Measurements from ENCODE around the gene MSRB2. TPM values are rescaled to one million over a fixed set of nuclear protein-coding genes. Genes with fewer than 3 reads are reported as not detected.
"Not testable (repeated sequence)": the region's sequence is repeated elsewhere in the genome, so short reads cannot be mapped to it uniquely, and the experiment has no call there.

Gene MSRB2
- total RNA-seq, 2 experiments from 2014 or later: 6.9 to 9.1 TPM

DNA sequence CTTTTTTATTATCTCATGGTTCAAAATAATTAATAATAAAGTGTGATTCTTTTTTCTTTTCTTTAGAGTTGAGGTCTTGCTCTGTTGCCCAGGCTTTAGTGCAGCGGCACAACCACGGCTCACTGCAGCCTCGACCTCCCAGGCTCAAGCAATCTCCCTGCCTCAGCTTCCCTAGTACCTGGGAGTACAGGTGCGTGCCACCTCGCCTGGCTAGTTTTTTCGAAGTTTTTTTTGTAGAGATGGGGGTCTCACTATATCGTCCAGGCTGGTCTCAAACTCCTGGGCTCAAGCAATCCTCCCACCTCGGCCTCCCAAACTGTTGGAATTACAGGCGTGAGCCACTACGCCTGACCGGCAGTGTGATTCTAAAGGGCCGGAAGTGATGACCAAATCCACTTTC is 28.0 kb upstream of the MSRB2 start:
- intact Hi-C loops (cut with micrococcal nuclease): loop anchor here (5.0 kb wide), 1 partner anchor 75 kb away; no protein-coding TSS in a partner anchor
- CTCF ChIA-PET: no interaction called here
- TF ChIP-seq, protein P1, sequence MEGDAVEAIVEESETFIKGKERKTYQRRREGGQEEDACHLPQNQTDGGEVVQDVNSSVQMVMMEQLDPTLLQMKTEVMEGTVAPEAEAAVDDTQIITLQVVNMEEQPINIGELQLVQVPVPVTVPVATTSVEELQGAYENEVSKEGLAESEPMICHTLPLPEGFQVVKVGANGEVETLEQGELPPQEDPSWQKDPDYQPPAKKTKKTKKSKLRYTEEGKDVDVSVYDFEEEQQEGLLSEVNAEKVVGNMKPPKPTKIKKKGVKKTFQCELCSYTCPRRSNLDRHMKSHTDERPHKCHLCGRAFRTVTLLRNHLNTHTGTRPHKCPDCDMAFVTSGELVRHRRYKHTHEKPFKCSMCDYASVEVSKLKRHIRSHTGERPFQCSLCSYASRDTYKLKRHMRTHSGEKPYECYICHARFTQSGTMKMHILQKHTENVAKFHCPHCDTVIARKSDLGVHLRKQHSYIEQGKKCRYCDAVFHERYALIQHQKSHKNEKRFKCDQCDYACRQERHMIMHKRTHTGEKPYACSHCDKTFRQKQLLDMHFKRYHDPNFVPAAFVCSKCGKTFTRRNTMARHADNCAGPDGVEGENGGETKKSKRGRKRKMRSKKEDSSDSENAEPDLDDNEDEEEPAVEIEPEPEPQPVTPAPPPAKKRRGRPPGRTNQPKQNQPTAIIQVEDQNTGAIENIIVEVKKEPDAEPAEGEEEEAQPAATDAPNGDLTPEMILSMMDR (IDR thresholded peaks at IDR 0.05): no peak
- Mint-ChIP-seq H3K27me3 (peaks cover 6% of the 10 kb centered on the region), H3K36me3 (ENCODE audit: low read depth) (no peaks in the 10 kb centered on the region), H3K27ac (no peak overlapping the region), H3K4me3 (no peak overlapping the region), H3K9me3 (no peaks in the 10 kb centered on the region), H3K4me1 (ENCODE audit: low read depth) (peaks cover 2% of the 10 kb centered on the region)
- no peak for ATAC-seq
- no peak for DNase-seq
- POLR2A ChIA-PET: no interaction called here

- CTCF ChIA-PET: interaction anchor here (0.7 to 0.9 kb wide), 2 partner anchors 11 to 17 kb away, joined by 3 read pairs; no protein-coding TSS in a partner anchor
- peak; percentile 75 for ATAC-seq
- Mint-ChIP-seq H3K9me3 (no peaks in the 10 kb centered on the region), H3K4me1 (ENCODE audit: low read depth) (peaks cover 2% of the 10 kb centered on the region), H3K27me3 (peaks cover 6% of the 10 kb centered on the region), H3K36me3 (ENCODE audit: low read depth) (no peaks in the 10 kb centered on the region), H3K4me3 (no peak overlapping the region), H3K27ac (no peak overlapping the region)
- TF ChIP-seq, protein P1 (IDR thresholded peaks at IDR 0.05): peak; percentile 82
- POLR2A ChIA-PET: no interaction called here
- peak; percentile 85 for DNase-seq
- intact Hi-C loops (cut with micrococcal nuclease): loop anchor here (5.0 kb wide), 1 partner anchor 76 kb away; no protein-coding TSS in a partner anchor
Measured at GRCh38 chr10:23067939-23068775, 27.2 kb upstream of the MSRB2 start.

DNA sequence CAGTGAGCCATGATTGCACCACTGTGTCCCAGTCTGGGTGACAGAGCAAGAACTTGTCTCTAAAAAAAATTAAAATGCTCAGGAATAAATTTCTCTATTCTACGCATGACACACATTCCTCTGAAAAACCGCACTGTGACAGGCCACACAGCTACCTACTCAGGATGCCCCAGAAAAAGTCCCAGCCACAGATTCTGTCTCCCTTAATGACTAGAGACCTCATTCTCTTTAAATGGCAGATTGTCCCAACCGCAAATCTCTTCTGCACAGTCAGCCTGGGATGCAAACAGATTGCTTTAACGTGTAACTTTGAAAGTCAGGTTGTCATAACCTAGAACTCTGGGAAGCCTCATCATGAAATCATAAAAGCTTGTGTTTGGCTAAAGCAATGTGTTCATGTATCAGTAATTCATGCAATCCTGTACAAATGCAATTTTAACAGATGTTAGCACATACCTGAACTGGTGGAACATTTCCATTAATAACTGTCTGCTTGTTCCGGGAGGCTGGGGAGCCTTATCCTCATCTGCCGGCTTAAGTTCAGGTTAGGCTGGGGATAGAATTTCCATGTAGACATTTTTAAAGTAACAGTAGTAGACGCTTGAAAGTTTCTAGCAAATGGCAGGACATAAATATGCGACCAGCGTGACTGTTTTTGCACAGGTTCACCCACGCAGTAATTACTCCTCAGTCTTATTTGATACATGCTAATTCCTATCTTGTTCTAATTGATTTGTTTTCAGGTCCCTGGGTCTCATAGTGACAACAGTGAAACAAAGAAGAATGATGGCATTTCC is 26.2 kb upstream of the MSRB2 start:
- H3K9me3 Mint-ChIP-seq: no peaks in the 10 kb centered on the region
- DNase-seq (no peak), ATAC-seq (no peak)
- no peaks in the 10 kb centered on the region for H3K36me3 Mint-ChIP-seq (ENCODE audit: low read depth)
- TF ChIP-seq, protein P1 (IDR thresholded peaks at IDR 0.05): no peak
- no peak overlapping the region for H3K4me3 Mint-ChIP-seq
- CTCF ChIA-PET: interaction anchor here (0.7 to 0.9 kb wide), 2 partner anchors 10 to 16 kb away, joined by 3 read pairs; no protein-coding TSS in a partner anchor
- H3K4me1 Mint-ChIP-seq (ENCODE audit: low read depth): peaks cover 2% of the 10 kb centered on the region
- POLR2A ChIA-PET: no interaction called here
- H3K27me3 Mint-ChIP-seq: peaks cover 2% of the 10 kb centered on the region
- H3K27ac Mint-ChIP-seq: no peak overlapping the region
- intact Hi-C loops (cut with micrococcal nuclease): loop anchor here (5.0 kb wide), 1 partner anchor 77 kb away; no protein-coding TSS in a partner anchor

DNA sequence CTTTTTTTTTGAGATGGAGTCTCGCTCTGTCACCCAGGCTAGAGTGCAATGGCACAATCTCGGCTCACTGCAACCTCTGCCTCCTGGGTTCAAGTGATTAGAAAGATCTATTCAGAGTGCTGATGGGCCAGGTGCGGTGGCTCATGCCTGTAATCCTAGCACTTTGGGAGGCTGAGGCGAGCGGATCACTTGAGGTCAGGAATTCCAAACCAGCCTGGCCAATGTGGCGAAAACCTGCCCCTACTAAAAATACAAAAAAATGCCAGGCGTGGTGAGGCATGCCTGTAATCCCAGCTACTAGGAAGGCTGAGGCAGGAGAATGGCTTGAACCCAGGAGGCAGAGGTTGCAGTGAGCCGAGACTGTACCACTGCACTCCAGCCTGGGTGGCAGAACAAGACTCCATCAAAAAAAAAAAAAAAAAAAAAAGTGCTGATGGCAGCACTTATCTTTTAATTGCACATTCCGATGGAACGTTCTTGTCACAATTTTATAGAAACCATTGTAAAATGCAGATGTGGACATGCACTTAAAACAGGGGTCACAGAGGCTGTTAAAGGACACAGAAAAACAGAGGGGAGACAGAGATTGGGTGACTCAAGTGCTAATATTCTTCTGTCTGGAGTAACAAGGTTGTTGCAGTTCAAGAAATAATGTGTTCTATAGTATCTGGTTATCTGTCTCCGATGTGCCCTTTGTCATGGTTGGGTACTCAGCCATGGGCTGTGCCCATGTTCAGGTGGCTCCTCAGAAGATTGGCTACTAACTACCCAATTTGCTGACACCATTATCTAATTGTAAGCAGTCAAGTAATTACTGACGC is 25.1 kb upstream of the MSRB2 start:
- H3K4me1 Mint-ChIP-seq (ENCODE audit: low read depth); ATAC-seq; POLR2A ChIA-PET; intact Hi-C loops (cut with micrococcal nuclease); H3K27me3 Mint-ChIP-seq; H3K4me3 Mint-ChIP-seq; H3K36me3 Mint-ChIP-seq (ENCODE audit: low read depth); H3K9me3 Mint-ChIP-seq; H3K27ac Mint-ChIP-seq; CTCF ChIA-PET; DNase-seq: not testable (repeated sequence)

GRCh38 chr10:23070913-23071218 is 24.5 kb upstream of the MSRB2 start:
- CTCF ChIA-PET: no interaction called here
- H3K27ac Mint-ChIP-seq: no peak overlapping the region
- peaks cover 2% of the 10 kb centered on the region for H3K4me1 Mint-ChIP-seq (ENCODE audit: low read depth)
- TF ChIP-seq, protein P1 (IDR thresholded peaks at IDR 0.05): no peak
- peaks cover 3% of the 10 kb centered on the region for H3K27me3 Mint-ChIP-seq
- intact Hi-C loops (cut with micrococcal nuclease): no loop called here
- no peak overlapping the region for H3K4me3 Mint-ChIP-seq
- no peak for ATAC-seq
- H3K9me3 Mint-ChIP-seq: no peaks in the 10 kb centered on the region
- DNase-seq: no peak
- POLR2A ChIA-PET: no interaction called here
- no peaks in the 10 kb centered on the region for H3K36me3 Mint-ChIP-seq (ENCODE audit: low read depth)

GRCh38 chr10:23072593-23072992 is 22.8 kb upstream of the MSRB2 start:
- H3K27me3 Mint-ChIP-seq; DNase-seq; H3K4me3 Mint-ChIP-seq; intact Hi-C loops (cut with micrococcal nuclease); H3K27ac Mint-ChIP-seq; POLR2A ChIA-PET; H3K4me1 Mint-ChIP-seq (ENCODE audit: low read depth); H3K36me3 Mint-ChIP-seq (ENCODE audit: low read depth); ATAC-seq; H3K9me3 Mint-ChIP-seq: not testable (repeated sequence)
- CTCF ChIA-PET: interaction anchor here (1.0 kb wide), 1 partner anchor 86 kb away, joined by 3 read pairs; no protein-coding TSS in a partner anchor

Data from activated CD8-positive, alpha-beta T cell treated with anti-CD3 and anti-CD28 coated beads for 36 hours (primary cell).